GM21447 (cell line): ENCODE measurements around the gene ABCA5.
"Not testable (repeated sequence)": the region's sequence is repeated elsewhere in the genome, so short reads cannot be mapped to it uniquely, and the experiment has no call there.

Experiments
- ATAC-seq: cut with Tn5 transposase; IDR thresholded peaks from one replicate; pipeline ENCODE4 v1.9.1; 2021; ENCODE audit not compliant: unreplicated experiment

Gene ABCA5

DNA sequence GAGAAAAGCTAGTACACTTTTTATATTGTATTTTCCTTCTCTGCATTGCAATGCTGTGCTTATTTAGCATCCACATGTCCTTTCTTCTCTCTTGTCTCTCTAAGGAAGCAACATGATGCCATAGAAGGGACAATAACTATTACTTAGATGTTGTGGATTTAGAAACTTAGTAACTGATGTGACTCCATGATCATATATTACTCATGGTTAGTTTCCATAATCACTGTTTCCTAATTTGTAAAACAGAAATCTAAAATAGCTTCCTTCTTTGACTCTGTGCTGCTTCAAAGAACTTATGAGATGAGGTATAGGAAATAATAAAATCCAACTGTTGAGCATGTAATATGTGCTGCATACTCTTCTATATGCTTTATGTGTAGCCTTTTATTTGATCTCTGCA lies 6.6 kb upstream of the ABCA5 start:
- ATAC-seq, result no peak

DNA sequence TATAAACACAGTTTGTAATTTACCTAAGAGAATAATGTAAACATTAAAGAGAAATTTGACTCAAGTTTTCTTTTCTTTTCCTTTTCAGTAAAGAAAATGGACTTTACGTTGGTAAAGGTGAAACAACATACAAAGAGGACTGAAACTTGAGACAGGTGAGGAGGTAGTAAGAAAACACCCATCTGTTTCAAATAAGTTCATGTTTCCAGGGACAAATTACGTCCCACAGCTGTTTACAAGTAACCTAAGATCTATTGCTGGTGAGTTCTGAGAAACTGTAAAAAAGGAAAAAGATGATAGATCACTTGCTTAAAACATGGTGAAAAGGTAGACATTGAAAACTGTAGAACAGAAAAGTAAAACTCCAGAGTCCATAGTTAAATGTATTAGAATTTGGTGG lies 4.8 kb upstream of the ABCA5 start:
- ATAC-seq, result no peak

DNA sequence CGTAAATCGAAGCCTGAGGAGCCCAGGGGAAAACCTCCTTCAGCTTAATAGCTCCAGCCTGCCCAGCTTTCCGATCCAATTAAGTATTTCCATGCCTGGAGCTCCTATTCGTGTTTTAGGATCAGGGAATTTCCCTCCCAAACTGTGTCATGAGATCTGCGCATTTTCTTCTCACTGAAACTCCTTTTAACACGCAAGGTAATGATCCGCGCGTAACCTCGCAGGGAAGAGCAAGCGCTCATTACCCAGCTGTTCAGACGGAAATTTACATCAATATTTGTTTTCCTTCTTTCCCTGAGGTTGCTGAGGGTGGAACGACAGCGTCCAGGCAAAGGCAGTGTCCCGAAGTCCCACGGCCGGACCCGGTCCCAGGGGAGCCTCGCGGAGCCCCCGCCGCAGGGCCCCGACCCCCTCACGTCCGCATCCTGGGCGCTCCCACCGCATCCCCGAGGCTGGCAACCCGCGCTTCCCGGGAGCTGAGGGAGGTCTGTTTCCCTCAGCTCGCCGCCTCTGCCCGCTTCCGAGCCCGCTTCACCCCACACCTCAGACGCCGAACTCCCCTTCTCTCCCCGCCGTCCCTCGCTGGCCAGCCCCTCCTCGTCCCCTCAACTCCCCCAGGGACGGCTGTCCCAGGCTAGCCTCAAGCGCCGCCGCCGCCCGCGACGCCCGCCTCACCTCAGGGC lies 415 bp downstream of the ABCA5 start:
- peak; percentile 9 for ATAC-seq

DNA sequence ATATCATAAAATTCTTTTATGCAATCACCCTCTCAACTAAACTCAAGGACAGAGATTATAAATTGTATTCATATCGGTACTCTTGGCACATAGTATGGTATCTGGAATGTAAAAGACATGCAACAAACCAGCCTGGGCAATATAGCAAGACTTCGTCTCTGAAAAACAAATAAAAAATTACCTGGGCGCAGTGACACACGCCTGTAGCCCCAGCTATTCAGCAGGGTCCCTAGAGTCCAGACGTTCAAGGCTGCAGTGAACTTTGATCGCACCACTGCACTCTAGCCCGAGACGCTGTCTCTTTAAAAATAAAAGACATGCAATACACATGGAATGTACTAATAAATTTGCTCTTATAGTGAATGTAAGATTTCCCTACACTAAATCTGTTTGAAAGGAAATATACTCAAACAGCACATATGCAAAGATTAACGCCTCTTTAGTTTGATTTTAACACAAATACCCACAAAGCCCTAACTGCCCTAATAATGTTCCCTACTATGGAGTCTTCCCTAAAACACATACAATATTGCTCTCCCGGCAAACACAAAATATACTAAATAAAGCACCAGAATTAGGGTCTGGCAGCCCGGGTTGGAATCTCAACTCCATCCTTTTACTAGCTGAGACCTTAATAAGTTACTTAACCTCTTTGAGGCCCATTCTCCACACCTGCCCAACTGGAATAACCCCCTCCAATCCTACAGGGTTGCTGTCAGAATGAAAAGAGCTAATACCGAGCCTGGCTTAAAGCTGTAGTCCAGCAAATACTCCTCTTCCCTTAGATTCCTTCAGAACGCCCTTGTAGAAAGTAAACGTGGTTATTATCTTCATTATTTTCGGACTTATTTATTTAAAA lies 1.2 kb downstream of the ABCA5 start:
- ATAC-seq, result no peak

DNA sequence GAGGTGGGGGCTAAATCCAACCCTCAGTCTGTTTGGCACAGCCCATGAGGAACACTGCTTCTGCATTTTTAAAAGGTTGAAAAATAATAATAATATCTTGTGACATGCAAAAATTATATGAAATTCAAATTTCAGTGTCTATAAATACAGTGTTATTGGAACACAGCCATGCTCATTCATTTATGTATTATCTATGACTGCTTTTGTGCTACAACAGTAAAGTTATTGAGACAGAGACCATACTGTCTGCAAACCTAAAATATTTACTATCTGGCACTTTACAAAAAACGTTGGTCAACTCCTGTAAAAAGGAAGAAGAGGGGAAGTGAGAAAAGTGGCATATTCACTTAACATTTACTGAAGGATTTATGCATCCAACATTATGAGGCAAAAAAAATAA lies 3.1 kb downstream of the ABCA5 start:
- ATAC-seq, result no peak

DNA sequence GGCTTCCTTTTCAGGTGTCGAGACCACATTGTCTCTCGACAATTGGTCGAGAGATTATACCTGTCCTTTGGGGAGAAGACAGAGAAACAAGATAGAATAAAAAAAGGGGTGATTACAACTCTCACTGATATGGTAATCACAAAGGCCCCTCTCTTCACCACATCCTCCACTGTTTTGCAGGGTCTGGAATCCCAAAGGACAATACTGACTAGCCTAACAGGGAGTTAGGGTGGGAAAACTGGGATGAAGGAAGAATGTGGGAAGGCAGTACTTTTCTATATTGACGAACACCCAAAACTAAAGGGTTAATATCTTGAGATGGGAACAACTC lies 6.1 kb downstream of the ABCA5 start:
- ATAC-seq, result no peak

DNA sequence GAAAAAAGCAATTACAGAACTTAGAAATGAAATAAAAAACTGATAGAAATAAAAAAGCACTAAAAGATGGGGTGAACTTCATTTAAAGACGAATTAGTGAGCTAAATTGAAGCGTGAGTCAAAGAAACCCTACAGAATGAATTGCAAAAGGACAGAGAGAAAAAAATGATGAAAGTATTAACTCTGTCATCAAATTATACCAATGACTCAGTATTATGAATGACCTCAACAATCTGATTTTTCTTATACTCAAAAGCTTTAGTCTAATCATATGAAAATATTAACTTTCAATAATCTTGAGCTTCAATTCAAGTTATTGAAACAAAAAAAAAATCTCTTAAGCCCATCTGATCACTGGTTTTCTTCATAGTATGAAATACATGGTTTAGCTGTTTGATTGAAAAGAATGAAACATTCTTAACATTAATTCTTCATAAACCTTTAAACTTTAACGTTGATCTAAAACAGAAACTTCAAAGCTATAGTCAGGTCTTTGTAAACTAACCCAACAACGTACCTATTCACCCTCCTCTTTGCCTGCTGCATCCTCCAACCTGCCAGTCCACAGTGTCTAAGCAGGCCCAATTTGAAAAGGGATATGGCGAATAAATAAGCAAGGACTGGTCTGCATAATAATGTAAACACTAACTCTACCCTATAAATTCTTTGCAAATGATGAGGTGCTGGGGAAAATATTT lies 6.6 kb downstream of the ABCA5 start:
- ATAC-seq, result no peak

DNA sequence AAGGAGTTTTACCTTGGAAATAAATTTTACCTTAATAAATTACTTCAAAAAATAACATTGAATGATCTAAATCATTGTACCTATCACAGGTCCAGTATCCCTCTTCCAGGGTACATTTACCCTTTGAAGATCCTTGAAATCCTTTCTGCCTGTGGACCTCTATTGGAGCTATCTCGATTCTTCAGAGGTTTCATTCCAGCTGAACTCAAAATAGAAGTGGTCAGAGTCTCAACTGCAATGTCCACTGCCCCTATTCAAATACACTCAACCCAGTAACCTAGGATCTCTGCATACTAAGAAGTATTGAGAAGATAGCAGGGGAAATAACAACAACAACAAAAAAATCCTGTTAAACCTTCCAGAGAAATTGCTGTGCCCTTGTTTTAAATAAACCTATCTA lies 9.3 kb downstream of the ABCA5 start:
- ATAC-seq, result no peak

DNA sequence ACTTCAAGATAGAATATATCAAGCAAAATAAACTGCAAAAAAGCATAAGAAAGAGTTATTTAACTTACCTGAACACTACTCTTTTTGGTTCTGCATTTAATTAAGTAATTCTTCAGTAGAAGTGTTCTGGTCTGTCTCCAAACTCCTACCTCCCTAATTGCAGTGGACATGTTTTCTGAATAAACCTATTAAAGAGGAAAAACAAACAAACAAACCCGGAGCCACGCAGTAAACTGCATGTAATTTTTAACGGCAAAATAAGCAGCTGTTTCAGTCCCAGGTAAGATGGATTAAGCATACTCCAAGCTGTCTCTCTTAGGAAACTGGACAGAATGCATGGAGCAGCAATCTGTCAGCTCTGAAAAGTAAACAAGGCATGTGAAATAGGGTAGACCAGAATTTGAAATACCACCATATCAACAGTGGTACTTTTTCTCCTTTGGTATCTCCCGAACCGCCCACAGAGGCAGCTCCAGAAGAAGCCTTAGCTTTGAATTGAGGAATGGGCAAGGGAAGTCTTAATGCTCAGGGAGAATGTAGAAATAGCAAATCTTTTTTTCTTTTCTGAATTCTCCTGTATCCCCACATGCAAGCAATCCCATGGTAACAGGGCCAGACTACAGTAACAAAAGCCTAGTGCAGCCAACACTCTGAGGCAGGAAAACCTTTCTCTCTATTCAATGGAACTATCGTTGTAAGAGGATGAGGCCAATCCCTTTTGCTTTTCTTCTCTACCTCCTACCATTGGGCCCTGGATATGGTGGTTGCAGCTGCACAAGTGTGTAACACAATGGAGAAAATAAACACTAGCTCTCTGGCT lies 12.5 kb downstream of the ABCA5 start:
- ATAC-seq, result no peak

DNA sequence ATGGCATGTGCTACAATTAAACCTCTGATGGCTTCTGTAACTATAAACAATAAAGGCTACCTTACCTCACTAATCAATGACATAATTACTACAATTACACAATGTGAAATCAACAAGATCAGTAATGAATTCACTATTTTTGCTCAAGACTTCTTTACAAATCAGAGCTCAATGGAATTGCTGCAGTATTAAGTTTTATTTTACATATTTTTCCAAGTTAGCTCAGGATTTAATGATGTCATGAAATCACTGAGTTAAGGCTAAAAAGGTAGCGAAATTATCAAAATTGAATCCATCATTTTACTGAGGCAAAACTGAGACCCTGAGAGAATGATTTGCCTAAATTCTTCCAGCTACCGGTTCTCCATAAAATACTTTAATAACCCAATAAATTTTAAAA lies 21.8 kb downstream of the ABCA5 start:
- ATAC-seq, result no peak

DNA sequence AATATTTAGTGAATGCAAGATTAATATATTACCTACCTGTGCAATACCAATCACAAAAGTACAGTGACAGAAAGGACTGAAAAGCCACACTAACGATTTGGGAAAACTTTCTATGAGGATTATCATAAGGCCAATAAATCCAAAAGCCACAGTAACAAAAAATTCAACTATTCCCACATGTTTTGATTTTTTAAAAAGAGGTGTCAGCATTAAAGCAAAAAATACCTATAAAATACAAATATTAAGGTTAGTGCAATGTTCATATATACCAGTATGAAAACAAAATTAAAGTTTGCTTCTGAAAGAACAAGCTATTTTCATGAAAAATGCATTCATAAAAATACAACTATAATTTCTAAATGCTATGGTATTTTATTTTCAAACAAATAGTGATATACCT lies 24.3 kb downstream of the ABCA5 start:
- ATAC-seq, result no peak

DNA sequence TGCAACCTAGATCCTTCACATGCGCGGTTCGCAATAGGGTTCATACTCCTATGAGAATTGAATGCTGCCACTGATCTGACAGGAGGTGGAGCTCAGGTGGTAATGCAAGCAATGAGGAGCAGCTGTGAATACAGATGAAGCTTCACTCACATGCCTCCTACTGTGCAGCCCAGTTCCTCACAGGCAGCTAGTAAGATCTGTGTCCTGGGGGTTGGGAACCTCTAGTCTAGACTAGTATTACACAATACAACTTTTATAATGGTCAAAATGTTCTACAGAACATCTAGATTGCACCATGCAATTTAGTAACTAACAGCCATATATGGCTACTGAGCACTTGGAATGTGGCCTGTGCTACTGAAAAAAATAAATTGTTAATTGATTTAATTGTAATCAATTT lies 26.7 kb downstream of the ABCA5 start:
- no peak for ATAC-seq

DNA sequence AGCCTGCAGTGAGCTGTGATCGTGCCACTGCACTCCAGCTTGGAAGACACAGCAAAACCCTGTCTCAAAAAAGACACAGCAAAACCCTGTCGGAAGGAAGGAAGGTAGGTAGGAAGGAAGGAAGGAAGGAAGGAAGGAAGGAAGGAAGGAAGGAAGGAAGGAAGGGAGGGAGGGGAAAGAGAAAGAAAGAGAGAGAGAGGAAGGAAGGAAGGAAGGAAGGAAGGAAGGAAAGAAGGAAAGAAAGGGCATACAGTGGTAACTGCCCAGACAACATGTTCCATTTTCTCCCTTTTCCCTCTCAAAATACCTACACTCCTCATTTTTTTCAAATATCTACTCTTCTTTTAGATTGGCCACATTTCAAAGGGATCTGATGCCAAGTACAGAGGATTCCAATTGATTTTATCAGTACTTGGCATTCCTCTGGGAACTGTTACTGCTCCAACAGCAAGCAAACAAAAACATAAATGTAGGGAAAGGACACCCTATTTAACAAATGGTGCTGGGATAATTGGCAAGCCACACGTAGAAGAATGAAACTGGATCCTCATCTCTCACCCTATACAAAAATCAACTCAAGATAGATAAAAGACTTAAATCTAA lies 28.7 kb downstream of the ABCA5 start:
- not testable (repeated sequence) for ATAC-seq

DNA sequence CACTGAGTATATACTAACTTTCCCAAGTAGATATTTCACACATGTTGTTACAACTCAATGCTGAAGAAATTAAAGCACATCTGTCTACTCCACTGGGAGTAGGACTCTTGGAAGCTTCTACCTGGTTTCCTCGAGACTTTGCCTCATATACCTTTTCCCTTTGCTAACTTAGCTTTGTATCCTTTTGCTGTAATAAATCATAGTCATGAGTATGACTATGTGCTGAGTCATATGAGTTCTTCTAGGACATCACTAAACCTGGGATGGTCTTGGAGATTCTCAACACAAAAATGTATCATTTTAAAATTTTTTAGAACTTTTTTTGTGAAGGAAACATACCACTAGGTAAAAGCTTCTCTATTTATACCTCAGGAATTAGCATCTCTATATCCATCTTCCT lies 39.8 kb downstream of the ABCA5 start:
- ATAC-seq, result no peak

DNA sequence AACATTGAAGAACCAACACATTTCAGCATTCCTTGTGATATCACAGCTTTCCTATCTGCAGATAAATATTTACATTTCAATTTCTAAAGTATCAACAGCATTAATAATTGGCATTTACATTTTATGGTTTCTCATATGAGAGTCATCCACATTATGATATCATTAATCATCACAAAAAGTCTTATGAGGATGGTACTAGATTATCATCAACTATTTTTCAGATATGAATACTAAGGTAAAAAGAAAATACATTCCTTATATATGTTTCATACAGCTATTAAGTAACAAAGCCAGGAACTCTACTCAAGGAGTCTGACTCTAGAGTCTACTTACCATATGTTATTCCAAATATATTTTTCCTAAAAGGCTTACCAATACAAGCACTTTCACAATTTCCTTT lies 40.7 kb downstream of the ABCA5 start:
- no peak for ATAC-seq

DNA sequence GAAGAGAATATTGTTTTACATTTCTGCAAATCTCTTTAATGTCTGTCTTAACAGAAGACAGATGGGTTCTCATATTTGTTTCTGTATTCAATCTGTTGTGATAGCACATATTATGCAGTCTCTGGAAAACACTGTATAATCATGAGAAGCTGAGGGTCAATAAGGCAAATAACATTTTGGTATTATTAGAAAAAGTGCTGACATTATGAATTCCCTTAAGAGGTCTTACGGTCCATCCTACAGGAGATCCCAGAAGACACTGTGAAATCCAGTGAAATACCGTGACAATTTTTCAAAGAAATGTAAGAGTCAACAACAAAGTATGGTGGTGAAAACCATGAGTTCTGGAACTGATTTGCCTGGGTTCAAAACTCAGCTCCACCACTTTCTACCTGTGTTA lies 42.3 kb downstream of the ABCA5 start:
- no peak for ATAC-seq

DNA sequence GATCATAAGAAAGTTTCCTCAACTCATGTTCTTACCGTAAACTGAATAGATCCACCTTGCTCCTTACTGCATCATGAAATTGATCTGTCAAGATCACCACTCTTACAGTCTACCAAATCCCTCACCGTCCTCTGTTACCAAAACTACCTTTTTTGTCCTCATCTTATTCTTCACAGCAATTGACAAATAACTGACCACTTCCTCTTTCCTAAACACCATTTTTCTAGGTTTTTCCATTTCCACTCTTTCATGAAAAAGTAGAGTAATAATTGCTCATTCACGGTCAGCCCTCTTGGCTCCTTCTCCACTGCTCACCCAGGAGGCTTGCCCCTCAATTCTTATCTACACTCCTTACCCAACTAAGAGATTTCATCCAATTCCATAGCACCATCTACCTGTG lies 44.9 kb downstream of the ABCA5 start:
- ATAC-seq, result no peak

DNA sequence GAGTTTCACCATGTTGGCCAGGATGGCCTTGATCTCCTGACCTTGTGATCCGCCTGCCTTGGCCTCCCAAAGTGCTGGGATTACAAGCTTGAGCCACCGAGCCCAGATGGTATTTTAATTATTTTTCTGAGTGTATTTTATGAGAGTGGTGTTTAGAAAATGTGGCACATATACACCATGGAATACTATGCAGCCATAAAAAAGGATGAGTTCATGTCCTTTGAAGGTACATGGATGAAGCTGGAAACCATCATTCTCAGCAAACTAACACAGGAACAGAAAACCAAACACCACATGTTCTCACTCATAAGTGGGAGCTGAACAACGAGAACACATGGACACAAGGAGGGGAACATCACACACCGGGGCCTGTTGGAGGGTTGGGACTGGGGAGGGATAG lies 50.7 kb downstream of the ABCA5 start:
- not testable (repeated sequence) for ATAC-seq

DNA sequence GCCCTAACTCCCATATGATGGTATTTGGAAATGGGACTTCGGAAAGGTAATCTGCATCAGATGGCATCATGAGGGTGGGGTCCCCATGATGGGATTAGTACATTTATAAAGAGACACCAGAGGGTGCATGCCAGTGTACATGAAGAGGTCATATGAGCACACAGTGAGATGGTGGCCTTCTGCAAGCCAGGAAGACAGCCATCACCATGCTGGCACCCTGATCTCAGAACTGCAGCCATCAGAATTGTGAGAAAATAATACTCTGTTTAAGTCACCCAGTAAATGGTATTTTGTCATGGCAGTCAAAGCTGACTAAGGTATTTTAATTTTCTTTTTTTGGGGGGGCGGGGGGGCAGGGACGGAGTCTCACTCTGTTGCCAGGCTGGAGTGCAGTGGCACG lies 51.2 kb downstream of the ABCA5 start:
- ATAC-seq, result no peak

DNA sequence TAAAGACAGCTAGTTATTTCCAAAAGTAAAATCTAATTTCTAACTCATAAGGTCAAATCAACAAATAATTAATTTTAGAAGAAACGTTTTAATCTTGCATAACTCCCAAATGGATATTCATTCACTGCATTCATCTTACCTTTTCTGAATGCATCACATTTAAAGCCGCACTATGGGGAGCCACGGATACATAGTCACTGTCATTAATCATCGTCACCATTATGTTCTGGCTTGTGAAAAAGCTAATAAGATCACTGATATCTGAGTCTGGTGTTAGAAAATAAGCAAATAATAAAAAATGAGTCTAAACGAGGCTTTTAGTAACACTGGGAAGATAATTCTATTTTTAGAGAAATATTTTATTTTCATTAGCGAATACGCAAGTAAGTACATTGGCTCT lies 55.9 kb downstream of the ABCA5 start:
- no peak for ATAC-seq
